ENCODE measurements around the gene STK10. TPM values are rescaled to one million over a fixed set of nuclear protein-coding genes. Genes with fewer than 3 reads are reported as not detected.
"Not testable (repeated sequence)": the region's sequence is repeated elsewhere in the genome, so short reads cannot be mapped to it uniquely, and the experiment has no call there.

STK10 gene
- polyA plus RNA-seq, 3 donors: 5.0 to 24.1 (median 19.9) TPM

- H3K27ac ChIP-seq (ENCODE audit: low read depth, low read length): peak overlapping the region; percentile 39
- 74 to 81% (median 75%) methylated on average over 12 of the region's 12 CpGs for WGBS, 3 donors
Measured at GRCh38 chr5:172172912-172173563, 15.0 kb downstream of the STK10 start.

- 88 to 90% (median 89%) methylated on average over 8 of the region's 8 CpGs for WGBS, 3 donors
Measured at GRCh38 chr5:172171118-172171517, 16.9 kb downstream of the STK10 start.

GRCh38 chr5:172170251-172170701 is 17.7 kb downstream of the STK10 start:
- no peak overlapping the region for H3K27ac ChIP-seq (ENCODE audit: low read depth, low read length)
- 53 to 59% (median 54%) methylated on average over 9 of the region's 9 CpGs for WGBS, 3 donors

More at GRCh38 chr5:172171118-172171517, 16.9 kb downstream of the STK10 start:
- H3K27ac ChIP-seq (ENCODE audit: low read depth, low read length): no peak overlapping the region

GRCh38 chr5:172169216-172169615 is 18.8 kb downstream of the STK10 start:
- no peak overlapping the region for H3K27ac ChIP-seq (ENCODE audit: low read depth, low read length)
- 96 to 98% (median 97%) methylated on average over 2 of the region's 2 CpGs for WGBS, 3 donors

- WGBS, 3 donors: 80 to 85% (median 84%) methylated on average over 8 of the region's 8 CpGs
Measured at GRCh38 chr5:172168311-172168710, 19.7 kb downstream of the STK10 start.

GRCh38 chr5:172167895-172168294 is 20.1 kb downstream of the STK10 start:
- WGBS, 3 donors: 78 to 82% (median 80%) methylated on average over 7 of the region's 7 CpGs
- no peak overlapping the region for H3K27ac ChIP-seq (ENCODE audit: low read depth, low read length)

More at GRCh38 chr5:172168311-172168710, 19.7 kb downstream of the STK10 start:
- H3K27ac ChIP-seq (ENCODE audit: low read depth, low read length): no peak overlapping the region

- WGBS, 3 donors: 81 to 91% (median 88%) methylated on average over 16 of the region's 16 CpGs
- no peak overlapping the region for H3K27ac ChIP-seq (ENCODE audit: low read depth, low read length)
Measured at GRCh38 chr5:172166030-172166826, 21.8 kb downstream of the STK10 start.

GRCh38 chr5:172165465-172165864 is 22.6 kb downstream of the STK10 start:
- 79 to 91% (median 81%) methylated on average over 6 to 7 of the region's 7 CpGs for WGBS, 3 donors
- no peak overlapping the region for H3K27ac ChIP-seq (ENCODE audit: low read depth, low read length)

- WGBS, 3 donors: 64 to 72% (median 69%) methylated on average over 13 of the region's 13 CpGs
- no peak overlapping the region for H3K27ac ChIP-seq (ENCODE audit: low read depth, low read length)
Measured at GRCh38 chr5:172164769-172165212, 23.2 kb downstream of the STK10 start.

GRCh38 chr5:172163346-172163745 is 24.7 kb downstream of the STK10 start:
- 36 to 50% (median 46%) methylated on average over 4 of the region's 4 CpGs for WGBS, 3 donors
- no peak overlapping the region for H3K27ac ChIP-seq (ENCODE audit: low read depth, low read length)

GRCh38 chr5:172162987-172163343 is 25.1 kb downstream of the STK10 start:
- peak overlapping the region; percentile 15 for H3K27ac ChIP-seq (ENCODE audit: low read depth, low read length)
- 56 to 73% (median 60%) methylated on average over 5 of the region's 5 CpGs for WGBS, 3 donors

- peak overlapping the region; percentile 15 for H3K27ac ChIP-seq (ENCODE audit: low read depth, low read length)
- WGBS, 3 donors: 91 to 95% (median 91%) methylated on average over 5 of the region's 5 CpGs
Measured at GRCh38 chr5:172162323-172162986, 25.6 kb downstream of the STK10 start.

GRCh38 chr5:172160506-172160905 is 27.5 kb downstream of the STK10 start:
- no peak overlapping the region for H3K27ac ChIP-seq (ENCODE audit: low read depth, low read length)
- WGBS, 3 donors: 75 to 83% (median 78%) methylated on average over 9 of the region's 9 CpGs

- no peak overlapping the region for H3K27ac ChIP-seq (ENCODE audit: low read depth, low read length)
- 92 to 98% (median 95%) methylated on average over 8 of the region's 8 CpGs for WGBS, 3 donors
Measured at GRCh38 chr5:172159016-172159415, 29.0 kb downstream of the STK10 start.

- H3K27ac ChIP-seq (ENCODE audit: low read depth, low read length): no peak overlapping the region
- 59 to 70% (median 62%) methylated on average over 13 of the region's 13 CpGs for WGBS, 3 donors
Measured at GRCh38 chr5:172156541-172156994, 31.5 kb downstream of the STK10 start.

- not testable (repeated sequence) for H3K27ac ChIP-seq (ENCODE audit: low read depth, low read length)
- 89 to 95% (median 90%) methylated on average over 9 of the region's 9 CpGs for WGBS, 3 donors
Measured at GRCh38 chr5:172155101-172155500, 32.9 kb downstream of the STK10 start.

- 88 to 97% (median 96%) methylated on average over 3 of the region's 3 CpGs for WGBS, 3 donors
- H3K27ac ChIP-seq (ENCODE audit: low read depth, low read length): no peak overlapping the region
Measured at GRCh38 chr5:172153695-172154094, 34.3 kb downstream of the STK10 start.

- H3K27ac ChIP-seq (ENCODE audit: low read depth, low read length): no peak overlapping the region
- WGBS, 3 donors: 90 to 93% (median 92%) methylated on average over 10 of the region's 10 CpGs
Measured at GRCh38 chr5:172151661-172152210, 36.3 kb downstream of the STK10 start.

All from adipose tissue (tissue), 3 donors.